Activated CD4-positive, alpha-beta T cell treated with anti-CD3 and anti-CD28 coated beads, Interleukin-2, amount 10 ng/mL, durations not matched to agents 24 days and 14 days (primary cell): ENCODE results near the gene EPC1. TPM values are rescaled to one million over a fixed set of nuclear protein-coding genes. Genes with fewer than 3 reads are reported as not detected.

Source experiments
- DNase-seq: peaks from one replicate; pipeline ENCODE4 v3.0.0; 2022
- H3K27ac Mint-ChIP-seq: one replicate; pipeline ENCODE4 v1.8.0; 2022; ENCODE audit warnings: mild to moderate bottlenecking, mixed read lengths
- H3K27me3 Mint-ChIP-seq: one replicate; pipeline ENCODE4 v1.8.0; 2022; ENCODE audit warnings: mixed read lengths
- H3K36me3 Mint-ChIP-seq: one replicate; pipeline ENCODE4 v1.8.0; 2022; ENCODE audit warnings: low read depth, mild to moderate bottlenecking, mixed read lengths
- H3K4me1 Mint-ChIP-seq: one replicate; pipeline ENCODE4 v1.8.0; 2021; ENCODE audit warnings: mixed read lengths
- H3K4me3 Mint-ChIP-seq: one replicate; pipeline ENCODE4 v1.8.0; 2022; ENCODE audit warnings: mild to moderate bottlenecking, moderate library complexity, mixed read lengths
- H3K9me3 Mint-ChIP-seq: one replicate; pipeline ENCODE4 v1.8.0; 2021; ENCODE audit warnings: mixed read lengths
- intact Hi-C: fragments of 100-400 bp; cut with micrococcal nuclease; formaldehyde crosslinking; loops from one replicate; pipeline ENCODE4 v1.15.1; 2023
- total RNA-seq: library from RNA; stranded (reverse); gene quantifications from 2 replicates; pipeline ENCODE4 v1.2.3, GENCODE V29; 2022

The EPC1 gene
- total RNA-seq, 1 donor from 2014 or later: 34.3 TPM

DNA sequence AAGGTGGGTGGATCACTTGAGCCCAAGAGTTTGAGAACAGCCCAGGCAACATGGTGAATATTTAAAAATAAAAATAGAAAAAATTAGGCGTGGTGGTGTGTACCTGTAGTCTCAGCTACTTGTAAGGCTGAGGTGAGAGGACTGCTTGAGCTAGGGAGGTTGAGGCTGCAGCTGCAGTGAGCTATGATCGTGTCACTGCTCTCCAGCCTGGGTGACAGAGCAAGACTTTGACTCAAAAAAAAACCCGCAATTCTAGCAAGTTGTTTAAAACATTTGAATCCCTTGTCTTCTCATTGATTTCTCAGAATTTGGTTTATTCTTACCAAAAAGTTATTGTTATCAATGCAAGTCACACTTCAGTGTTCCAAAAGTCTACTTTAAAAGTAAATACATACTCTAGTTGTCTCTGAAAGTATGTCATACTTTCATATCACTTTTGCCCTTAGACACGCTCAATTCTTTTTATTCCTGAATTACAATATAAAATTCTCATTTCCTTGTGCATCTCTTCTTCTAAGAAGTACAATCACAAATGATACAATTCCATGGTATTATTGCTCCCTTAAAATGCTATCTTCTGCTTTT lies 6.3 kb downstream of the EPC1 start:
- intact Hi-C loops: loop anchor here (1.0 to 10.0 kb wide), 2 partner anchors 8 to 416 kb away; partner anchors contain the start of gene ARHGAP12
- Mint-ChIP-seq H3K27ac (peak overlapping the region; percentile 32), H3K27me3 (no peaks in the 10 kb centered on the region), H3K4me3 (no peak overlapping the region), H3K36me3 (peaks cover 36% of the 10 kb centered on the region), H3K9me3 (no peaks in the 10 kb centered on the region), H3K4me1 (peaks cover 54% of the 10 kb centered on the region)
- DNase-seq: no peak

GRCh38 chr10:32338262-32338661 lies 8.7 kb downstream of the EPC1 start:
- H3K27ac Mint-ChIP-seq: no peak overlapping the region
- H3K4me1 Mint-ChIP-seq: peaks cover 64% of the 10 kb centered on the region
- H3K9me3 Mint-ChIP-seq: no peaks in the 10 kb centered on the region
- no peaks in the 10 kb centered on the region for H3K27me3 Mint-ChIP-seq
- no peak for DNase-seq
- H3K36me3 Mint-ChIP-seq: peaks cover 30% of the 10 kb centered on the region
- no peak overlapping the region for H3K4me3 Mint-ChIP-seq
- intact Hi-C loops: no loop called here

- Mint-ChIP-seq H3K4me1 (peaks cover 69% of the 10 kb centered on the region), H3K27ac (peak overlapping the region; percentile 55), H3K36me3 (peaks cover 34% of the 10 kb centered on the region), H3K9me3 (no peaks in the 10 kb centered on the region), H3K27me3 (no peaks in the 10 kb centered on the region), H3K4me3 (no peak overlapping the region)
- intact Hi-C loops: no loop called here
- no peak for DNase-seq
Observed at GRCh38 chr10:32337350-32337749, 9.6 kb downstream of the EPC1 start.

DNA sequence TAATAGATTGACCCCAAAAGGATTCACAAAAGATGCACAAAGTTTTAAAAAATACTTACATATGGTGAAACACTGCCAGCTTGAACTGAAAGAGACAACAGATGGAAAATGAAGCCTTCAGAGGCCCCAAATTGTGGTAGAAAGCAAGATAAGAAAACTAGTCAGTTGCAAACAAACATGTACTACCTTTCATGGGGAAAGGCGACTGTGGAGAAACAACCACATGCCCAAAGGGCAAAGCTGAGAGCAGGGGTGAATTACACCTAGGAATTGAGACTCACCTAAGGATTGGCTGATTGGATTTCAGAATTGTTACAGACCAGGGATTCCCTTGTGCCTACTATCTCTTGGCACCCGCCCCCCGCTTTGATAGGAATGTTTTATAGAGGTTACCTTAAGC lies 13.1 kb downstream of the EPC1 start:
- Mint-ChIP-seq H3K27ac (peak overlapping the region; percentile 91), H3K4me3 (peak overlapping the region; percentile 75), H3K4me1 (peaks cover 76% of the 10 kb centered on the region), H3K9me3 (no peaks in the 10 kb centered on the region), H3K27me3 (no peaks in the 10 kb centered on the region), H3K36me3 (peaks cover 35% of the 10 kb centered on the region)
- intact Hi-C loops: loop anchor here (2.0 to 5.0 kb wide), 3 partner anchors 113 to 803 kb away; partner anchors contain the start of gene CCDC7
- DNase-seq: peak; percentile 65

DNA sequence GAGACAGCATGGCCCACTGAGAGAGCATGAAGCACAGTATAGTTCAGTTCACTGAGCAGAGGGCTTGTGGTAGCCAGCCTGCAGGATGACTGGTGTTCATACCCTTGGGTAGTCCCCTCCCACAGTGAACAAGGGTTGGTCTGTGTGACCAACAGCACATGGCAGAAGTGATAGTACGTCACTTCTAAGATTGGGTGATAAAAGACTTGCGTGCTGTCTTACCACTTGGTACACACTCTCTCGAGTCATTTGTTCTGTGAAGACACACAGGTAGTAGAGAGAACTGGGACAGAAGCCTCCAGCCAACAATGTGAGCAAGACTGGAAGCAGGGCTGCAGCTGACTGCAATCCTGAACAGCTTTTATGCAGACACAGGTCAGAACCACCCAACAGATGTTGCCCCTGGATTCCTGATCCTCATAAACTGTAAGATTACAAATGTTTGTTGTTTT lies 14.6 kb downstream of the EPC1 start:
- H3K4me1 Mint-ChIP-seq: peaks cover 76% of the 10 kb centered on the region
- intact Hi-C loops: loop anchor here (1.0 to 5.0 kb wide), 8 partner anchors 9 to 805 kb away; partner anchors contain the start of gene CCDC7

GRCh38 chr10:32331606-32332005 lies 15.4 kb downstream of the EPC1 start:
- no peak for DNase-seq
- peak overlapping the region; percentile 75 for H3K4me3 Mint-ChIP-seq
- peaks cover 79% of the 10 kb centered on the region for H3K4me1 Mint-ChIP-seq
- no peaks in the 10 kb centered on the region for H3K27me3 Mint-ChIP-seq
- H3K36me3 Mint-ChIP-seq: peaks cover 27% of the 10 kb centered on the region
- H3K27ac Mint-ChIP-seq: peak overlapping the region; percentile 91
- intact Hi-C loops: loop anchor here (1.0 to 5.0 kb wide), 8 partner anchors 10 to 806 kb away; partner anchors contain the start of gene CCDC7
- no peaks in the 10 kb centered on the region for H3K9me3 Mint-ChIP-seq

More for the DNA sequence above, 14.6 kb downstream of the EPC1 start:
- Mint-ChIP-seq H3K27me3 (no peaks in the 10 kb centered on the region), H3K4me3 (peak overlapping the region; percentile 75), H3K36me3 (peaks cover 27% of the 10 kb centered on the region), H3K27ac (peak overlapping the region; percentile 91), H3K9me3 (no peaks in the 10 kb centered on the region)
- DNase-seq: peak; percentile 91

DNA sequence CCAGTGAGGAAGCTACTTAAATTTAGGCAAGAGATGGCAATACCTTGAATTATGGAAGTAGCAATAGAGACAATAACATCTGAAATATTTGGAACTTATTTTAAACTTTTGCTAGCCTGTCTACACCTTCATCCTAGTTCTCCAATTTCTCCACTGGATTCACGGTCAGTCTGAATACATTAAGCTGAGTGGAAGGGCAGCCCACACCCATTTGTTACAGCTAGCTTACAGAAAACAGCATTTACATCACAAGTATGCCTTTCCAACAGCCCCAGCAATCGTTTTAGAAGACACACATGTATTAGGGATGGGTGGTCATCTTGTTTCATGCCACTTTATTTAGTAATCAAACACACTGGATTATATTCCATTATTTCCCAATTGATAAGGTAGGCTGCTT lies 16.7 kb downstream of the EPC1 start:
- intact Hi-C loops: loop anchor here (5.0 kb wide), 2 partner anchors 117 to 807 kb away; partner anchors contain the start of gene CCDC7
- Mint-ChIP-seq H3K27ac (no peak overlapping the region), H3K27me3 (no peaks in the 10 kb centered on the region), H3K4me1 (peaks cover 80% of the 10 kb centered on the region), H3K36me3 (peaks cover 16% of the 10 kb centered on the region), H3K9me3 (no peaks in the 10 kb centered on the region), H3K4me3 (no peak overlapping the region)
- no peak for DNase-seq

DNA sequence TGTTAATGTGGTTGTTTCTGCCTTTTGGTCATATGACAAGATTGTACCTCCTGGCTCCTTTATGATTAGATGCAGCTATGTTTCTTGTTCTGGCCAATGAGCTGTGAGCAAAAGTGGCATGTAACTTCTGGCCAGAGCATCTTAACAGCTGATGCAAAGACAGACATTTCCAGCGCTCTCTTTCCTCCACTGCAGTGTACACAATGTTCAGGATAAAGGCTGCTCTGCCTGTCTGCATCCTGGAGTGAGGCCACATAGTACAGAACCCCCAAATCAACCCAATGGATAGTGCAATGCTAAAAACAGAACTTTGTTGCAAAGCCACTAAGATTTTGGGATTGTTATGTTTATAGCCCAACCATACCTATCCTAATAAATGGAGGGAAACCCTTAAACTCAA lies 17.9 kb downstream of the EPC1 start:
- peaks cover 16% of the 10 kb centered on the region for H3K36me3 Mint-ChIP-seq
- H3K27ac Mint-ChIP-seq: peak overlapping the region; percentile 32
- H3K9me3 Mint-ChIP-seq: no peaks in the 10 kb centered on the region
- H3K27me3 Mint-ChIP-seq: no peaks in the 10 kb centered on the region
- H3K4me3 Mint-ChIP-seq: no peak overlapping the region
- intact Hi-C loops: no loop called here
- H3K4me1 Mint-ChIP-seq: peaks cover 73% of the 10 kb centered on the region
- DNase-seq: no peak

GRCh38 chr10:32328499-32328898 lies 18.5 kb downstream of the EPC1 start:
- H3K4me3 Mint-ChIP-seq: peak overlapping the region; percentile 5
- H3K27ac Mint-ChIP-seq: peak overlapping the region; percentile 73
- H3K27me3 Mint-ChIP-seq: no peaks in the 10 kb centered on the region
- no peak for DNase-seq
- H3K9me3 Mint-ChIP-seq: no peaks in the 10 kb centered on the region
- H3K36me3 Mint-ChIP-seq: peaks cover 16% of the 10 kb centered on the region
- intact Hi-C loops: no loop called here
- H3K4me1 Mint-ChIP-seq: peaks cover 67% of the 10 kb centered on the region

- no peak overlapping the region for H3K27ac Mint-ChIP-seq
- H3K9me3 Mint-ChIP-seq: no peaks in the 10 kb centered on the region
- no peak overlapping the region for H3K4me3 Mint-ChIP-seq
- peaks cover 12% of the 10 kb centered on the region for H3K36me3 Mint-ChIP-seq
- DNase-seq: no peak
- peaks cover 60% of the 10 kb centered on the region for H3K4me1 Mint-ChIP-seq
- H3K27me3 Mint-ChIP-seq: no peaks in the 10 kb centered on the region
- intact Hi-C loops: no loop called here
Observed at GRCh38 chr10:32327364-32327691, 19.6 kb downstream of the EPC1 start.

- Mint-ChIP-seq H3K27me3 (no peaks in the 10 kb centered on the region), H3K9me3 (no peaks in the 10 kb centered on the region), H3K36me3 (peaks cover 12% of the 10 kb centered on the region), H3K27ac (peak overlapping the region; percentile 26), H3K4me1 (peaks cover 54% of the 10 kb centered on the region), H3K4me3 (no peak overlapping the region)
- DNase-seq: no peak
- intact Hi-C loops: no loop called here
Observed at GRCh38 chr10:32326680-32327363, 20.1 kb downstream of the EPC1 start.

- Mint-ChIP-seq H3K36me3 (peaks cover 18% of the 10 kb centered on the region), H3K27ac (peak overlapping the region; percentile 34), H3K4me3 (no peak overlapping the region), H3K27me3 (no peaks in the 10 kb centered on the region), H3K4me1 (peaks cover 52% of the 10 kb centered on the region), H3K9me3 (no peaks in the 10 kb centered on the region)
- no peak for DNase-seq
- intact Hi-C loops: no loop called here
Observed at GRCh38 chr10:32326119-32326518, 20.8 kb downstream of the EPC1 start.

DNA sequence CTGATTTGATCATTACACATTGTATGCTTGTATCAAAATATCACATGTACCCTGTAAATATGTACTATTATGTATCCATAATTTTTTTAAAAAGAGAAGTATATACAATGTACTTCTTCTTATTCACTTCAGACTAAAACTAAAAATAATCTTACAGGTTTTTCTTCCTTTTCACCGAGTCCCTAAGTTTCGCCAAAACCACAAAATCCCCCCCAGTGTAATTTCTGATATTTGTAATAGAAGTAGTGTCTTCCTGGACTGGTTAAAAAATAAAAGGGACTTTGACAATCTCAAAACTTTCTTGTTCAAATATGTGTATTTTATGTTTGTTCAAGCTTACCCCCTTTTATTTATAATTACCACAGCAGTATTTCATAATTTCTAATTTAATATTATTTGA lies 23.9 kb downstream of the EPC1 start:
- no peak overlapping the region for H3K4me3 Mint-ChIP-seq
- no peak overlapping the region for H3K27ac Mint-ChIP-seq
- H3K9me3 Mint-ChIP-seq: no peaks in the 10 kb centered on the region
- peaks cover 44% of the 10 kb centered on the region for H3K4me1 Mint-ChIP-seq
- H3K36me3 Mint-ChIP-seq: peaks cover 14% of the 10 kb centered on the region
- H3K27me3 Mint-ChIP-seq: no peaks in the 10 kb centered on the region
- DNase-seq: no peak
- intact Hi-C loops: no loop called here

GRCh38 chr10:32321016-32321631 lies 25.8 kb downstream of the EPC1 start:
- no peaks in the 10 kb centered on the region for H3K9me3 Mint-ChIP-seq
- H3K36me3 Mint-ChIP-seq: peaks cover 21% of the 10 kb centered on the region
- DNase-seq: no peak
- H3K4me3 Mint-ChIP-seq: no peak overlapping the region
- H3K27me3 Mint-ChIP-seq: no peaks in the 10 kb centered on the region
- no peak overlapping the region for H3K27ac Mint-ChIP-seq
- intact Hi-C loops: no loop called here
- peaks cover 36% of the 10 kb centered on the region for H3K4me1 Mint-ChIP-seq
